GM12878 (cell line): ENCODE results near the gene FMNL3. TPM values are rescaled to one million over a fixed set of nuclear protein-coding genes. Genes with fewer than 3 reads are reported as not detected.

Source experiments
- ATAC-seq: fragments of 200-7000 bp; cut with Tn5 transposase; 3 replicates; pipeline ENCODE4 v1.9.1; 2020; ENCODE audit warnings: mild to moderate bottlenecking, moderate library complexity
- BruUV-seq: library from RNA; stranded (reverse); fragments of 400-500 nt; replicated peaks from 2 replicates; lab custom pipeline; 2021; lab: Mats Ljungman, UMichigan
- CTCF ChIA-PET: fragments of 300-600 bp; sonication (Branson Sonifier 250); formaldehyde crosslinking; extraction: SDS; loops from one replicate; lab custom pipeline; 2021; ENCODE audit warnings: inconsistent platforms; lab: Yijun Ruan, JAX
- POLR2A ChIA-PET: fragments of 350-600 bp; formaldehyde crosslinking; extraction: SDS; loops from one replicate; lab custom pipeline; 2021; ENCODE audit warnings: inconsistent platforms; lab: Charles Lee
- RAD21 ChIA-PET: fragments of 300-600 bp; sonication (Branson Sonifier 250); formaldehyde crosslinking; loops from one replicate; lab custom pipeline; 2023; ENCODE audit warnings: antibody characterized with exemption; ENCODE audit not compliant: unreplicated experiment; lab: Charles Lee
- SMC1A ChIA-PET: fragments of 300-600 bp; sonication (Branson Sonifier 250); formaldehyde crosslinking; loops from one replicate; lab custom pipeline; 2023; ENCODE audit not compliant: unreplicated experiment, uncharacterized antibody; lab: Charles Lee
- DNase-seq: peaks from one replicate; pipeline ENCODE4 v3.0.0-alpha.2; 2011; ENCODE audit warnings: low read depth, low spot score
- FAIRE-seq: peaks from 3 replicates; lab custom pipeline; 2011; peaks lifted over from hg19 to GRCh38; lab: Jason Lieb, UNC
- H2AFZ ChIP-seq: 2 replicates; pipeline ENCODE4 v1.6.0; 2011; ENCODE audit warnings: low read depth, low read length, control low read depth; ENCODE audit not compliant: control insufficient read depth
- H3K27ac ChIP-seq: 2 replicates; pipeline ENCODE4 v1.5.1; 2011; ENCODE audit warnings: control low read depth; ENCODE audit not compliant: control insufficient read depth, insufficient read depth
- H3K27me3 ChIP-seq, 2 experiments: replicated peaks in 1 of 2; 2 replicates each; pipeline versions ENCODE4 v1.6.0 to v1.6.1; 2011; ENCODE audit warnings: low read length in 1 of 2; ENCODE audit not compliant: control insufficient read depth in 2 of 2, insufficient read depth in 2 of 2
- H3K36me3 ChIP-seq, 2 experiments: 2 replicates each; pipeline ENCODE4 v1.5.1; 2011; ENCODE audit warnings: low read length in 1 of 2; ENCODE audit not compliant: control insufficient read depth in 2 of 2, insufficient read depth in 2 of 2
- H3K4me1 ChIP-seq: 2 replicates; pipeline ENCODE4 v1.6.1; 2011; ENCODE audit warnings: mild to moderate bottlenecking, low read length, moderate library complexity, mixed read lengths; ENCODE audit not compliant: control insufficient read depth, insufficient read depth
- H3K4me2 ChIP-seq: 2 replicates; pipeline ENCODE4 v1.6.0; 2011; ENCODE audit warnings: control low read depth; ENCODE audit not compliant: control insufficient read depth, insufficient read depth
- H3K4me3 ChIP-seq: fragments of 200-600 bp; sonication (generic); 2 replicates; pipeline ENCODE4 v1.5.1; 2016
- H3K79me2 ChIP-seq: 2 replicates; pipeline ENCODE4 v1.6.0; 2011; ENCODE audit warnings: low read length; ENCODE audit not compliant: control insufficient read depth, insufficient read depth
- H3K9ac ChIP-seq: 2 replicates; pipeline ENCODE4 v1.8.0; 2011; ENCODE audit warnings: low read length, control low read depth, mixed read lengths; ENCODE audit not compliant: control insufficient read depth, insufficient read depth
- H3K9me3 ChIP-seq: replicated peaks from 3 replicates; pipeline ENCODE4 v1.5.1; 2011; ENCODE audit warnings: mild to moderate bottlenecking, low read length; ENCODE audit not compliant: control insufficient read depth, insufficient read depth
- H4K20me1 ChIP-seq: 2 replicates; pipeline ENCODE4 v1.6.0; 2011; ENCODE audit not compliant: control insufficient read depth, insufficient read depth
- BACH1 ChIP-seq: fragments of 450-650 bp; IDR thresholded peaks from 2 replicates; pipeline ENCODE4 v1.6.1; 2017; ENCODE audit warnings: mild to moderate bottlenecking, borderline replicate concordance
- EP300 ChIP-seq, 2 experiments: fragments of 150-350 bp in 1 of 2; IDR thresholded peaks; 2 replicates each; pipeline ENCODE4 v1.6.1; 2011 to 2012; ENCODE audit warnings: low read depth in 2 of 2, low read length in 2 of 2, borderline replicate concordance in 1 of 2, improper control_type of control experiment in 1 of 2, inconsistent platforms in 1 of 2; ENCODE audit not compliant: control insufficient read depth in 1 of 2
- FOS ChIP-seq: IDR thresholded peaks from 3 replicates; pipeline ENCODE4 v1.6.1; 2011; ENCODE audit warnings: borderline replicate concordance; ENCODE audit not compliant: insufficient read length; ENCODE audit errors: extremely low read depth
- MXI1 ChIP-seq: fragments of 150-350 bp; IDR thresholded peaks from 2 replicates; pipeline ENCODE4 v1.6.1; 2011; ENCODE audit warnings: low read depth, mild to moderate bottlenecking, inconsistent platforms, low read length, improper control_type of control experiment
- RB1 ChIP-seq: fragments of 450-650 bp; formaldehyde crosslinking; IDR thresholded peaks from 2 replicates; pipeline ENCODE4 v1.6.1; 2017; ENCODE audit warnings: mild to moderate bottlenecking, borderline replicate concordance
- SUZ12 ChIP-seq: fragments of 200-600 bp; sonication (generic); IDR thresholded peaks from one replicate; pipeline ENCODE4 v1.6.1; 2018; ENCODE audit warnings: antibody characterized with exemption, mild to moderate bottlenecking; ENCODE audit not compliant: unreplicated experiment
- TAF1 ChIP-seq: IDR thresholded peaks from 2 replicates; pipeline ENCODE4 v1.6.1; 2011; ENCODE audit warnings: mild to moderate bottlenecking, low read depth, low read length, borderline replicate concordance
- ZNF384 ChIP-seq: IDR thresholded peaks from 2 replicates; pipeline ENCODE4 v1.6.1; 2012; ENCODE audit warnings: low read depth, mild to moderate bottlenecking, low read length, improper control_type of control experiment, borderline replicate concordance
- ZZZ3 ChIP-seq: IDR thresholded peaks from 2 replicates; pipeline ENCODE4 v1.6.1; 2011; ENCODE audit warnings: low read depth; ENCODE audit not compliant: control insufficient read depth, insufficient read length
- WGBS: methylation state at CpG from one replicate; pipeline ENCODE4 v1.1.6; 2016; ENCODE audit warnings: low lambda C conversion rate; ENCODE audit not compliant: insufficient replicate concordance, insufficient coverage; ENCODE audit errors: missing lambda C conversion rate; 5-methylcytosine and 5-hydroxymethylcytosine counted together
- in situ Hi-C: fragments of 300-500 bp; cut with MboI; formaldehyde crosslinking; loops from 9 replicates; pipeline ENCODE4 v1.14.3; 2018; ENCODE audit warnings: mixed read lengths
- intact Hi-C: fragments of 100-400 bp; cut with micrococcal nuclease; formaldehyde crosslinking; loops from one replicate; pipeline ENCODE4 v1.14.2; 2022; ENCODE audit not compliant: unreplicated experiment
- polyA plus RNA-seq, 11 experiments: library from polyadenylated mRNA; depleted of rRNA in 4 of 11; unstranded in 6 of 11; stranded (reverse) in 5 of 11; fragments of >200 nt; fragmentation: Nextera tagmentation in 4 of 11; fragmentation: Illumina TruSeq in 1 of 11; extraction: Ambion mirVana in 4 of 11; extraction: Trizol in 1 of 11; gene quantifications; 1 replicate in 1 of 11; 2 replicates in 10 of 11; pipeline versions ENCODE4 v1.2.1 to v1.2.3, GENCODE V29; 2011 to 2016; ENCODE audit warnings: inconsistent platforms in 2 of 11, missing spikeins in 2 of 11, low read depth in 1 of 11
- total RNA-seq, 4 experiments: library from RNA; depleted of rRNA in 3 of 4; stranded (reverse); fragments of >200 nt in 3 of 4; fragmentation: Illumina TruSeq in 1 of 4; extraction: Trizol in 1 of 4; gene quantifications; 2 replicates each; pipeline versions ENCODE4 v1.2.1 to v1.2.3, GENCODE V29; 2013 to 2021
- TF ChIP-seq, protein P1 (sequence below): fragments of 450-650 bp; conservative IDR thresholded peaks from 2 replicates; pipeline ENCODE4 v1.6.1; 2017; ENCODE audit warnings: mild to moderate bottlenecking, moderate library complexity
- TF ChIP-seq, protein P2 (sequence below): fragments of 450-650 bp; formaldehyde crosslinking; IDR thresholded peaks from 2 replicates; pipeline ENCODE4 v1.5.0; 2022; ENCODE audit warnings: mild to moderate bottlenecking, missing genetic modification characterization
- TF ChIP-seq, protein P3 (sequence below): fragments of 450-650 bp; IDR thresholded peaks from 2 replicates; pipeline ENCODE4 v1.6.1; 2016; ENCODE audit warnings: mild to moderate bottlenecking
- TF ChIP-seq, protein P4 (sequence below): fragments of 450-650 bp; IDR thresholded peaks from 2 replicates; pipeline ENCODE4 v1.6.1; 2017; ENCODE audit warnings: mild to moderate bottlenecking, low read depth, inconsistent platforms; ENCODE audit not compliant: poor library complexity, severe bottlenecking

FMNL3 gene
- total and polyA plus RNA-seq, 10 of the 15 experiments (the other 5 are each of a cell fraction or from before 2014, with no cell fraction given) = 3.0 to 64.9 (median 30.9) TPM

DNA sequence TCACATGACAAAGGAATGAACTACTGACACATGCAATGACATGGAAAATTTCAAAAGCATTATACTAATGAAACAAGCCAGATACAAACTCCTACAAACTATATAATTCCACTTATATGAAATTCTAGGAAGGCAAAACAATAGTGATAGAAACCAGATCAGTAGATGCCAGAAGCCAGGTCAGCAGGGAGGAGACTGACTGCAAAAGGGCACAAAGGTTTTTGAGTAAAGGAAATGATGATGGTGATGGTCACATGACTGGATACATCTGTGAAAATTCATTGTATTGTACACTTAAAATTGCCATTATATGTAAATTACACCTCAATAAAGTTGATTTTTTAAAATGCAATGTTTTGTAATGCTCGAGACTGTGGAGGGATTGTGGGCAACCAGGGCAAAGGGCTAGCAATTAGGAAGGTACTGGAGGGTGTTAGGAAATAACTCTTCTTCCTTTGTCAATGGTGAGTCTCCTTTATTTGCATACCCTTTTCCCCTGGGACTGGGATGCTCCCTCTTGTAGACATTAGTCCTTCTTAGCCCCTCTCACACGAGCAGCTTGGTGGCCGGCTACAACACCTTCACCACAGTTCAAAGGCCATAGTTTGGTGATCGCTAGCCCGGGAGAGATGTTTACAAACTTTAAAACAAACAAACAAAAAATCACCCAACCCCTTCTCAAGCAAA, 90.5 kb downstream of the FMNL3 start:
- H3K9ac ChIP-seq = no peak overlapping the region
- FAIRE-seq (no peak), ATAC-seq (no peak), DNase-seq (no peak)
- no peaks in the 10 kb centered on the region for H3K36me3 ChIP-seq
- WGBS = 60% methylated on average over 5 of the region's 5 CpGs
- in situ Hi-C loops (no loop called here), intact Hi-C loops (no loop called here)
- POLR2A ChIA-PET = interaction anchor here (1.2 kb wide), 1 partner anchor 48 kb away, joined by 3 read pairs; no protein-coding TSS in a partner anchor
- no peak overlapping the region for H3K27ac ChIP-seq
- H3K4me1 ChIP-seq = peaks cover 8% of the 10 kb centered on the region
- BruUV-seq = no TSS peak
- no peaks in the 10 kb centered on the region for H4K20me1 ChIP-seq
- CTCF ChIA-PET = no interaction called here
- H3K79me2 ChIP-seq = no peaks in the 10 kb centered on the region
- SMC1A ChIA-PET = no interaction called here
- no peak overlapping the region for H2AFZ ChIP-seq
- RAD21 ChIA-PET = no interaction called here
- H3K9me3 ChIP-seq = no peaks in the 10 kb centered on the region; the same call in 2 of the 3 replicates
- no peak overlapping the region for H3K4me2 ChIP-seq
- H3K4me3 ChIP-seq = no peak overlapping the region
- H3K27me3 ChIP-seq = no peaks in the 10 kb centered on the region
- TF ChIP-seq SUZ12 = no peak
- TF ChIP-seq, protein P1, sequence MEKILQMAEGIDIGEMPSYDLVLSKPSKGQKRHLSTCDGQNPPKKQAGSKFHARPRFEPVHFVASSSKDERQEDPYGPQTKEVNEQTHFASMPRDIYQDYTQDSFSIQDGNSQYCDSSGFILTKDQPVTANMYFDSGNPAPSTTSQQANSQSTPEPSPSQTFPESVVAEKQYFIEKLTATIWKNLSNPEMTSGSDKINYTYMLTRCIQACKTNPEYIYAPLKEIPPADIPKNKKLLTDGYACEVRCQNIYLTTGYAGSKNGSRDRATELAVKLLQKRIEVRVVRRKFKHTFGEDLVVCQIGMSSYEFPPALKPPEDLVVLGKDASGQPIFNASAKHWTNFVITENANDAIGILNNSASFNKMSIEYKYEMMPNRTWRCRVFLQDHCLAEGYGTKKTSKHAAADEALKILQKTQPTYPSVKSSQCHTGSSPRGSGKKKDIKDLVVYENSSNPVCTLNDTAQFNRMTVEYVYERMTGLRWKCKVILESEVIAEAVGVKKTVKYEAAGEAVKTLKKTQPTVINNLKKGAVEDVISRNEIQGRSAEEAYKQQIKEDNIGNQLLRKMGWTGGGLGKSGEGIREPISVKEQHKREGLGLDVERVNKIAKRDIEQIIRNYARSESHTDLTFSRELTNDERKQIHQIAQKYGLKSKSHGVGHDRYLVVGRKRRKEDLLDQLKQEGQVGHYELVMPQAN = no peak
- TF ChIP-seq, protein P2, sequence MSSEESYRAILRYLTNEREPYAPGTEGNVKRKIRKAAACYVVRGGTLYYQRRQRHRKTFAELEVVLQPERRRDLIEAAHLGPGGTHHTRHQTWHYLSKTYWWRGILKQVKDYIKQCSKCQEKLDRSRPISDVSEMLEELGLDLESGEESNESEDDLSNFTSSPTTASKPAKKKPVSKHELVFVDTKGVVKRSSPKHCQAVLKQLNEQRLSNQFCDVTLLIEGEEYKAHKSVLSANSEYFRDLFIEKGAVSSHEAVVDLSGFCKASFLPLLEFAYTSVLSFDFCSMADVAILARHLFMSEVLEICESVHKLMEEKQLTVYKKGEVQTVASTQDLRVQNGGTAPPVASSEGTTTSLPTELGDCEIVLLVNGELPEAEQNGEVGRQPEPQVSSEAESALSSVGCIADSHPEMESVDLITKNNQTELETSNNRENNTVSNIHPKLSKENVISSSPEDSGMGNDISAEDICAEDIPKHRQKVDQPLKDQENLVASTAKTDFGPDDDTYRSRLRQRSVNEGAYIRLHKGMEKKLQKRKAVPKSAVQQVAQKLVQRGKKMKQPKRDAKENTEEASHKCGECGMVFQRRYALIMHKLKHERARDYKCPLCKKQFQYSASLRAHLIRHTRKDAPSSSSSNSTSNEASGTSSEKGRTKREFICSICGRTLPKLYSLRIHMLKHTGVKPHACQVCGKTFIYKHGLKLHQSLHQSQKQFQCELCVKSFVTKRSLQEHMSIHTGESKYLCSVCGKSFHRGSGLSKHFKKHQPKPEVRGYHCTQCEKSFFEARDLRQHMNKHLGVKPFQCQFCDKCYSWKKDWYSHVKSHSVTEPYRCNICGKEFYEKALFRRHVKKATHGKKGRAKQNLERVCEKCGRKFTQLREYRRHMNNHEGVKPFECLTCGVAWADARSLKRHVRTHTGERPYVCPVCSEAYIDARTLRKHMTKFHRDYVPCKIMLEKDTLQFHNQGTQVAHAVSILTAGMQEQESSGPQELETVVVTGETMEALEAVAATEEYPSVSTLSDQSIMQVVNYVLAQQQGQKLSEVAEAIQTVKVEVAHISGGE (CRISPR knock-in tag) = no peak
- TF ChIP-seq TAF1 = no peak
- no peak for TF ChIP-seq ZNF384
- TF ChIP-seq, protein P3, sequence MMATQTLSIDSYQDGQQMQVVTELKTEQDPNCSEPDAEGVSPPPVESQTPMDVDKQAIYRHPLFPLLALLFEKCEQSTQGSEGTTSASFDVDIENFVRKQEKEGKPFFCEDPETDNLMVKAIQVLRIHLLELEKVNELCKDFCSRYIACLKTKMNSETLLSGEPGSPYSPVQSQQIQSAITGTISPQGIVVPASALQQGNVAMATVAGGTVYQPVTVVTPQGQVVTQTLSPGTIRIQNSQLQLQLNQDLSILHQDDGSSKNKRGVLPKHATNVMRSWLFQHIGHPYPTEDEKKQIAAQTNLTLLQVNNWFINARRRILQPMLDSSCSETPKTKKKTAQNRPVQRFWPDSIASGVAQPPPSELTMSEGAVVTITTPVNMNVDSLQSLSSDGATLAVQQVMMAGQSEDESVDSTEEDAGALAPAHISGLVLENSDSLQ = no peak
- TF ChIP-seq EP300 (IDR thresholded peaks at IDR 0.05; ENCODE audit: borderline replicate concordance in 1 of 2, control insufficient read depth in 1 of 2, low read depth in 2 of 2, low read length in 2 of 2) = no peak
- no peak for TF ChIP-seq MXI1
- no peak for TF ChIP-seq RB1
- no peak for TF ChIP-seq FOS
- TF ChIP-seq, protein P4, sequence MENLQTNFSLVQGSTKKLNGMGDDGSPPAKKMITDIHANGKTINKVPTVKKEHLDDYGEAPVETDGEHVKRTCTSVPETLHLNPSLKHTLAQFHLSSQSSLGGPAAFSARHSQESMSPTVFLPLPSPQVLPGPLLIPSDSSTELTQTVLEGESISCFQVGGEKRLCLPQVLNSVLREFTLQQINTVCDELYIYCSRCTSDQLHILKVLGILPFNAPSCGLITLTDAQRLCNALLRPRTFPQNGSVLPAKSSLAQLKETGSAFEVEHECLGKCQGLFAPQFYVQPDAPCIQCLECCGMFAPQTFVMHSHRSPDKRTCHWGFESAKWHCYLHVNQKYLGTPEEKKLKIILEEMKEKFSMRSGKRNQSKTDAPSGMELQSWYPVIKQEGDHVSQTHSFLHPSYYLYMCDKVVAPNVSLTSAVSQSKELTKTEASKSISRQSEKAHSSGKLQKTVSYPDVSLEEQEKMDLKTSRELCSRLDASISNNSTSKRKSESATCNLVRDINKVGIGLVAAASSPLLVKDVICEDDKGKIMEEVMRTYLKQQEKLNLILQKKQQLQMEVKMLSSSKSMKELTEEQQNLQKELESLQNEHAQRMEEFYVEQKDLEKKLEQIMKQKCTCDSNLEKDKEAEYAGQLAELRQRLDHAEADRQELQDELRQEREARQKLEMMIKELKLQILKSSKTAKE = no peak
- TF ChIP-seq BACH1 = no peak
- TF ChIP-seq ZZZ3 = no peak
